SHP77 treated with DMSO at 0.1 percent for 48 hours (cell line): ENCODE results near the gene NFATC3.

ENCODE experiments used
- DNase-seq: peaks from one replicate; lab custom pipeline; 2025; lab: John Stamatoyannopoulos, UW

NFATC3 gene

GRCh38 chr16:68232335-68232734 is 147.2 kb downstream of the NFATC3 start:
- no peak for DNase-seq

- no peak for DNase-seq
Observed at GRCh38 chr16:68233085-68233834, 148.1 kb downstream of the NFATC3 start.

- DNase-seq = no peak
Observed at GRCh38 chr16:68233835-68234187, 148.6 kb downstream of the NFATC3 start.

- no peak for DNase-seq
Observed at GRCh38 chr16:68234188-68235107, 149.3 kb downstream of the NFATC3 start.

- DNase-seq = no peak
Observed at GRCh38 chr16:68235108-68235886, 150.1 kb downstream of the NFATC3 start.

GRCh38 chr16:68235887-68236136 is 150.6 kb downstream of the NFATC3 start, which contains the start of gene ESRP2:
ESRP2 (minus strand) TSS chr16:68236127; CDS start chr16:68236045, 82 bp downstream.
- DNase-seq = no peak

- DNase-seq = no peak
Observed at GRCh38 chr16:68236137-68236825, 151.1 kb downstream of the NFATC3 start.

GRCh38 chr16:68236826-68237242 is 151.7 kb downstream of the NFATC3 start:
- DNase-seq = no peak

- DNase-seq = peak; percentile 94
Observed at GRCh38 chr16:68237243-68238028, 152.3 kb downstream of the NFATC3 start.

GRCh38 chr16:68238029-68238345 is 152.8 kb downstream of the NFATC3 start:
- no peak for DNase-seq

GRCh38 chr16:68242085-68242484 is 156.9 kb downstream of the NFATC3 start:
- DNase-seq = no peak

- no peak for DNase-seq
Observed at GRCh38 chr16:68242926-68243858, 158.0 kb downstream of the NFATC3 start.

- no peak for DNase-seq
Observed at GRCh38 chr16:68244481-68244902, 159.3 kb downstream of the NFATC3 start.

GRCh38 chr16:68244903-68245853 is 160.0 kb downstream of the NFATC3 start, which contains the start of gene PLA2G15:
PLA2G15 (plus strand) TSS chr16:68245373; CDS start chr16:68245427, 54 bp downstream.
- DNase-seq = peak; percentile 49

GRCh38 chr16:68246121-68246520 is 161.0 kb downstream of the NFATC3 start:
- DNase-seq = no peak

GRCh38 chr16:68246666-68247065 is 161.5 kb downstream of the NFATC3 start:
- DNase-seq = no peak

GRCh38 chr16:68247400-68247799 is 162.2 kb downstream of the NFATC3 start:
- no peak for DNase-seq

GRCh38 chr16:68247932-68248331 is 162.8 kb downstream of the NFATC3 start:
- no peak for DNase-seq

GRCh38 chr16:68249371-68249770 is 164.2 kb downstream of the NFATC3 start:
- no peak for DNase-seq
